GM12878 (cell line): Measurements from ENCODE around the gene HCFC1.

ENCODE experiments used
- BCL11A ChIP-seq: IDR thresholded peaks from 2 replicates; pipeline ENCODE4 v1.6.1; 2011; ENCODE audit warnings: low read depth, low read length
- BHLHE40 ChIP-seq, 2 experiments: fragments of 450-650 bp in 1 of 2; IDR thresholded peaks; 2 replicates each; pipeline ENCODE4 v1.6.1; 2011 to 2017; ENCODE audit warnings: low read depth in 2 of 2, borderline replicate concordance in 1 of 2, improper control_type of control experiment in 1 of 2, low read length in 1 of 2, mild to moderate bottlenecking in 1 of 2
- ZNF384 ChIP-seq: IDR thresholded peaks from 2 replicates; pipeline ENCODE4 v1.6.1; 2012; ENCODE audit warnings: low read depth, mild to moderate bottlenecking, low read length, improper control_type of control experiment, borderline replicate concordance
- TF ChIP-seq, protein P1 (sequence below): fragments of 450-650 bp; IDR thresholded peaks from 2 replicates; pipeline ENCODE4 v1.6.1; 2017; ENCODE audit warnings: mild to moderate bottlenecking
- TF ChIP-seq, protein P2 (sequence below), 3 experiments: IDR thresholded peaks in 2 of 3; conservative IDR thresholded peaks in 1 of 3; 2 replicates each; pipeline ENCODE4 v1.5.1; 2011; ENCODE audit warnings: low read depth in 3 of 3, low read length in 3 of 3, mild to moderate bottlenecking in 3 of 3, control low read depth in 2 of 3, moderate library complexity in 2 of 3, inconsistent platforms in 1 of 3, mixed read lengths in 1 of 3; ENCODE audit not compliant: control insufficient read depth in 2 of 3, insufficient read depth in 1 of 3; ENCODE audit errors: extremely low read depth in 1 of 3

DNA sequence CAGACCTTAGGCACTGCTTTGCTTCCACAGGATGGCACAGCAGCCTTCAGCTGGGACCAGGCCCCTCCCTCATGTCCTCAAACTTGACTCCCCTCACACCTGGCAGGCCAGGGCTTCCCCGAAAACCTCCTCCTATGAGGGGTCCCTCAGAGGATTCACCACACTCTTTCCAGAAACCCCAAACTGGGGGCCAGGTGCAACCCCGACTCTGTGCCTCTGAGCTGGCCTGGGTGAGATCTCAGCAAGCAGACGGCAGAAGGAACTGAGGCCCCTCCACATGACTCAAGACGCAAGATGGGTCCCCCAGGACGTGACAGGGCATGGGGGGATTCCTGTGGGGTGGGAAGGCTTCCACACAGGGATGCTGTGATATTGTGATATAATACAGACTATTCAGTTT, 6.2 kb downstream of the HCFC1 start:
- TF ChIP-seq BHLHE40 (IDR thresholded peaks at IDR 0.05; ENCODE audit: borderline replicate concordance in 1 of 2, low read depth in 2 of 2, low read length in 1 of 2) (no peak), ZNF384 (no peak), BCL11A (no peak)
- TF ChIP-seq, protein P1, sequence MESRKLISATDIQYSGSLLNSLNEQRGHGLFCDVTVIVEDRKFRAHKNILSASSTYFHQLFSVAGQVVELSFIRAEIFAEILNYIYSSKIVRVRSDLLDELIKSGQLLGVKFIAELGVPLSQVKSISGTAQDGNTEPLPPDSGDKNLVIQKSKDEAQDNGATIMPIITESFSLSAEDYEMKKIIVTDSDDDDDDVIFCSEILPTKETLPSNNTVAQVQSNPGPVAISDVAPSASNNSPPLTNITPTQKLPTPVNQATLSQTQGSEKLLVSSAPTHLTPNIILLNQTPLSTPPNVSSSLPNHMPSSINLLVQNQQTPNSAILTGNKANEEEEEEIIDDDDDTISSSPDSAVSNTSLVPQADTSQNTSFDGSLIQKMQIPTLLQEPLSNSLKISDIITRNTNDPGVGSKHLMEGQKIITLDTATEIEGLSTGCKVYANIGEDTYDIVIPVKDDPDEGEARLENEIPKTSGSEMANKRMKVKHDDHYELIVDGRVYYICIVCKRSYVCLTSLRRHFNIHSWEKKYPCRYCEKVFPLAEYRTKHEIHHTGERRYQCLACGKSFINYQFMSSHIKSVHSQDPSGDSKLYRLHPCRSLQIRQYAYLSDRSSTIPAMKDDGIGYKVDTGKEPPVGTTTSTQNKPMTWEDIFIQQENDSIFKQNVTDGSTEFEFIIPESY = no peak
- TF ChIP-seq, protein P2, sequence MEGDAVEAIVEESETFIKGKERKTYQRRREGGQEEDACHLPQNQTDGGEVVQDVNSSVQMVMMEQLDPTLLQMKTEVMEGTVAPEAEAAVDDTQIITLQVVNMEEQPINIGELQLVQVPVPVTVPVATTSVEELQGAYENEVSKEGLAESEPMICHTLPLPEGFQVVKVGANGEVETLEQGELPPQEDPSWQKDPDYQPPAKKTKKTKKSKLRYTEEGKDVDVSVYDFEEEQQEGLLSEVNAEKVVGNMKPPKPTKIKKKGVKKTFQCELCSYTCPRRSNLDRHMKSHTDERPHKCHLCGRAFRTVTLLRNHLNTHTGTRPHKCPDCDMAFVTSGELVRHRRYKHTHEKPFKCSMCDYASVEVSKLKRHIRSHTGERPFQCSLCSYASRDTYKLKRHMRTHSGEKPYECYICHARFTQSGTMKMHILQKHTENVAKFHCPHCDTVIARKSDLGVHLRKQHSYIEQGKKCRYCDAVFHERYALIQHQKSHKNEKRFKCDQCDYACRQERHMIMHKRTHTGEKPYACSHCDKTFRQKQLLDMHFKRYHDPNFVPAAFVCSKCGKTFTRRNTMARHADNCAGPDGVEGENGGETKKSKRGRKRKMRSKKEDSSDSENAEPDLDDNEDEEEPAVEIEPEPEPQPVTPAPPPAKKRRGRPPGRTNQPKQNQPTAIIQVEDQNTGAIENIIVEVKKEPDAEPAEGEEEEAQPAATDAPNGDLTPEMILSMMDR (IDR thresholded peaks at IDR 0.05 in 2 of 3, conservative IDR thresholded peaks at IDR 0.05 in 1 of 3; ENCODE audit: control insufficient read depth in 2 of 3, extremely low read depth in 1 of 3, insufficient read depth in 1 of 3, low read depth in 3 of 3, low read length in 3 of 3) = no peak
